ENCODE measurements around the gene FCN2.

FCN2 gene

GRCh38 chr9:134935056-134935640 is 54.5 kb downstream of the FCN2 start:
- DNase-seq: no peak

GRCh38 chr9:134935701-134936345 is 55.2 kb downstream of the FCN2 start:
- DNase-seq: no peak

DNA sequence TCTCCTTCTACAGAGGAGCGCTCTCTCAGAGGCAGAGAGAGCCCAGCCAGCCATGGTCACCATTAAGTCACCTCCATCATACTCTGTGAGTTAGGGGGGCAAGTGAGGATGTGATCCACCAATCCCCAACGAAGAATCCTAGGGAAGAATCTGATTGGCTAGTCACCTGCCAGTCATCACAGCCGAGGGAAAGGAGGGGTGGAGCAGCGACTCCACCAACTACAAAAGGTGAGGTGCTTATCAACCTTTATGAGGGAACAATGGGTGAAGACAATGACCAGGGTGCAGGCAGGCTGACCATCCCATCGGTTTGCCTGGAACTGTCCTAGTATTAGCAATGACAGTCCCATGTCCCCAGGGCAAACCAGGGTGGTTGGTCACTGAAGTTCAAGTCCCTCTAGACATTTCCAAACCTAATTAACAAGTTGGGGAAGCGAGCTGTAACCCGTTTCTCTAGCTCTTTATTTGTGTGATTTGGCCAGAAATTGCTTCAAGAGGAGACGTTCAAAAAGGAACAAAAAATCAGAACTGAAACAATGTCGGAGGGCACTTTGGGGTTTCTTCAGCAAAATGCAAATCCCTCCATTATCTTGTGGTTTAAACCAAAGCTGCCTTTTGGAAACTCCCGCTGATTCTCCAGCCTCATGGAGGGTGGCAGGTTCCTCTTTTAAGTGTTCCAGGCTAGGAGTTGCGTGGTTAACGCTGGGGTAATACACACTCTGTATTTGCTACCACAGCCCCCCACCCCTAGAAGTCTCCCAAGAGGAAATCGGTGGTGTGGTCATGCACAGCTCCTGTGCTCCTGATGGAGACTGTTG is 55.9 kb downstream of the FCN2 start:
- DNase-seq: no peak
